Medulla oblongata (tissue), 1 donor: Measurements from ENCODE around the gene GCK.

Source experiments
- DNase-seq: peaks from one replicate; pipeline ENCODE4 v3.0.0-alpha.2; 2015; ENCODE audit errors: extremely low spot score

The GCK gene

DNA sequence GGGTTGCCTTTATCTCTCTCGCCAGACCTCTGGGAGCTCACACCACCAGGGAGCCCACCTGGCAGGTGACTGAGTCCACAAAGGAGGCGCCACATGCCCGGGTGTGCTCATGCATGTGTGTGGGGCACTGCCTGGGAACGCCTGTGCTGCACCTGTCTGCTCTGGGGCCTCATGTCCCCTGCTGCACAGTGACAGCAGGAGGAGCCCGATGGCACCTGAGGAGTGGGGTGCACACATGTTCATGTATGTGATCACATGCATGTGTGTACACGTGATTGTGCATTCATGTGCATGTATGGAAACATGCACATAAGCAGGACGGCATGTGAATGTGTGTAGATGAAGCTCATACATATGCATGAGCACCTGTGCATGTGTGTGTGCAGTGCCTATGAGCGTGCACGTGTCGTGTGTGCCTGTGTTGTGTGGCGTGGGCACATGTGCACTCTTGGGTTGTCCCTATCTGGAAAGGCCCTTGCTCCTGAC is 33.6 kb upstream of the GCK start:
- no peak for DNase-seq

DNA sequence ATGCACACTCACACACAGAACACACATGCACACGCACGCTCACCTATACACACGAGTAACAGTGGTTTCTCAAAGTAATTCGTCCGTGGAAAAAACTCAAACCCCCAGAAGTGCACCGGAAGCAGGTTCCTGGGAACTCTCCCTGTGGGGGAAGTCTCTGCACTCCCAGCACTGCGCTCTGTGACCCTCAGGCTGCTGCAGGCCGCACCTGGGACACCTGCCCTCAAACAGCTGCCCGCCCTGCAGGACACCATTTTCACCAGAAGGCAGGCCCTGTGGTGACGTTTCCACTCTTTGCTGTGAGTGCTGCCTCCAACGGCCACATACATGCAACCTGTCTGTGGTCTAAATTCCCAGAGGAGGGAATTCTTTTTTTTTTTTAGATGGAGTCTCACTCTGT is 32.8 kb upstream of the GCK start:
- DNase-seq: no peak

DNA sequence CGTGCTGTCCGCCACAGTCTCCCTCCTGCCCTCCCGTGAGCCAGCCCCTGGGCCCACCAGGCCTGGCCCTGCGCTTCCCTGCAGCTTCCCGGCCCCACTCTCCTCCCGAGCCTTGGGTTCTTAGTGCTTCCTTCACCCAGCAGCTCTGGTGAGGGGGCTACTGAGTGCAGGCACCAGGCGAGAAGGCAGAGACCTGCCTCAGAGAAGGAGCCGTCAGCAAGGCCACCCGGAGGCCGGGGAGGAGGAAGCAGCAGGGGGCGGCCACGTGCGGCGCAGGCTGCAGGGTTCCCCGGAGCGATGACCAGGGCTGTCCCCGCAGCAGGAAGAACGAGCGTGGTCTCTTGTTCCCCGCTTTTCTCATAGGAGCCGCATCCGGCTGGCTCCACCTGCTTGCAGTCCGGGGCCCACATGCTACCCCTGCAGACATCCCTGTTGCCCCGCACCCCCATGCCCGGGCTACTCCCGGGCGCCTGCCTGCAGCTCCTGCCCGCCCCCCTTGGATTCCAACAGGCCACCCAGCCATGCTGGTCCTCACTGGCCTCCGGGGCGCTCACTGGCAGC is 32.1 kb upstream of the GCK start:
- DNase-seq: no peak

DNA sequence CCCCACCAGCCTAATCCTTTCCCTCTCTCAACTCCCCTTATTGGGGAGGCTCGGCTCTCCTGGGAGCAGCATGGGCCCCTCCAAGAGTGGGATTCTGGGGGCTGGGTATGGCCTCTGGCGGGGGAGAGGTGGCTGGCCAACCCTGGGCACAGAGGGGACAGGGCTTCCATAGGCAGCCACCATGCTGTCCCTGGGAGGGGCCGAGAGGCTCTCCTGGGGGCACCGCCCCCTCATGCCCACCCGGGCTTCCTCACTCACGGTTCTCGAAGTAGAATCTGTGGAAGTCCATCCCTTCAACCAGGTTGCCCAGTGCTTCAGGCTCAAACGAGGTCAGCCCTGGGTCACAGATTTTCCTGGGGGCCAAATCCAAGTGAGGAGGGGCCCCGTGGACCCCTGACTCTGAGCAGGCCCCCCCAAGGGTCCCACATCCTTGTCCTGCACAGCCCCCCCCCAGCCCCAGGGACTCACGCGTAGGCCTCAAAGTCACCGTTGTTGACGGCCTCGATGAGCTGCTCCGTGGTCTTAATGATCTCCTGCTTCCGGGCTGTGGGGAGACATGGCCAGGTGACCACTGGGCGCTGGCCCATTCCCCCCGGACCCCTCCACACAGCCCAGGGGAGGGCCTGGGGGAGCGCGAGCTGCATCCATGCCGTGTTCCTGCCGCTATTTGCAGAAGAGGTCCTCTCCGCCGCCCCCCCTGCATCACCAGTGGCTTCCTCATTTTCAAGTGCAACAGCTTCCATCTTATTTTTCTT is 31.3 kb upstream of the GCK start:
- DNase-seq: no peak

DNA sequence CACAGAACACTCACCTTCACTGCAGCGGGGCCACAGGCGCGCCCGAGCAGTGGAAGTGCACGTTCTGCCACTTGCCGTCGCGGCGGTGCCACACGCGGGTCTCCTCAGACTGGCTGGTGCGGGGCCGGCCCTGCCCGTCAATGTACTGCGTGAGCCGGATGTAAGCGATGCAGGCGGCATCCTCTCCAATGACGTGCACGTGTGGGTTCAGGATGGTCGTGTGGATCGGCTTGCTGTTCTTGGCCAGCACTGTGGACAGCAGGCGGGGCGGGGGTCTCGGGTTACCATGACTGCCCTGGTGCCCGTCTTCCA is 30.8 kb upstream of the GCK start:
- no peak for DNase-seq

DNA sequence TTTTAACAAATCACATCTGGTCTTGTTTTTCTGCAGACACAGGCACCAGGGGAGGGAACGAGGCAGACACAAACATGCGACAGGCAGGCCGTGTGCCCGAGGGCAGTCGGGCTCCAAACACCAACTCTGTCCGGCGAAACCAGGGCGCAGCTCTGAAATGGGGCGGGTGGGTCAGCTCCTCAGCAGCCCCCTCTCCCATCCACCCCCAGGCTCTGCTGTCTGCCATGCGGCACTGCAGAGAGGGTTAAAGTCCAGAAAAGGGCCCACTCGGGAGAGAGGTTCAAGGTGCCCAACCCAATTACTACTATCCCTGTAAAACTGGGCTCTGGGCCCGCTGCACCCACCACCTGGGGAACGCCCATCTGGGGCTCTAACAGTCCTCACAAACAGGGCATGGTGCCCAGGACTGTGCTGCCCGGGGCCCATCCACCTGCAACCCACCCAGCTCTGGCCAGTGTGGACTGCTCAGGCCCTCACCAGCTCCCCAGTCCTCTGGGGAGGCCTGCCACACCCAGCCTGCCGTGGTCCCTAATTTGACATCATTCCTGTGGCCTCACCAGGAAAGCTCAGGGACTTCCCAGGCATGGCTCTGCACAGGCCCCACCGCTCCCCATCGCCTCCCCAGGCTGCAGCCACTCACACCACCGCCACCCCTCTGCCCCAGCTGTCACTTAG is 30.3 kb upstream of the GCK start:
- DNase-seq: no peak

DNA sequence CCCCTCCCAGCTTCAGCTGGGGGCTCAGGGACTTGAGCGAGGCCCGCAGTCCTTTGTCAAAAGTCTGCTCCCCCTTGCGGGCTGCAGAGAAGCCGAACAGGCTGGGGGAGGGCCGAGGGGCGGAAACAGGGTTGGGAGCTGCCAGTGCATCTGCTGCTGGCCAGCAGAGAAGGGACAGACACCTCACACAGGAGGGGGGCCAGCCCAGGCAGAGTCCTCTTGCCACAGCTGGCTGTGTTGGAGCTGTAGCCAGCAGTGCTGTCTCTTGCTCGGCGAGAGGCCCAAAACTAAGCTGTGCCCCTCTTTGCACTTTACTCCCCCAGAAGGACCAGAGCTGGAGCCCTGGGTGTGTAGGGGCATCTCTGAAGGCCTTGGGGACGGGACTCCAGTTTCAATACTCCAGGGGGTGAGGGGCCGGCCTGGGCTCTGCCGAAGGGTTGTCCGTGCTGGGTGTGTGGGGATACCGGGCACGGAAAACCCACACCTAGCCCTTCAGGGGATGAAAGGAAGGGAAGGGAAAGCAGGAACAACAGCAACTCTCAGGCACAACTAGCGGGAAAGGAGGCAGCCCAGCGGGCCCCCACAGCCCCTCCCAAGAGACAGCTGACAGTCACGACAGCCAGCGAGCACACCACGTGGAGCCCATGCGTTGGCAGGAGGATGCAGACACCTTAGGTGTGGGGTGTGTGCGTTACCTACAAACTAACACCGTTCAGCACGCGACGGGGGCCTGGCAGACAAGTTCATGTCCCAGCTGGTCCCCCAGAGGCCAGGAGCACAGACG is 29.4 kb upstream of the GCK start:
- DNase-seq: no peak

DNA sequence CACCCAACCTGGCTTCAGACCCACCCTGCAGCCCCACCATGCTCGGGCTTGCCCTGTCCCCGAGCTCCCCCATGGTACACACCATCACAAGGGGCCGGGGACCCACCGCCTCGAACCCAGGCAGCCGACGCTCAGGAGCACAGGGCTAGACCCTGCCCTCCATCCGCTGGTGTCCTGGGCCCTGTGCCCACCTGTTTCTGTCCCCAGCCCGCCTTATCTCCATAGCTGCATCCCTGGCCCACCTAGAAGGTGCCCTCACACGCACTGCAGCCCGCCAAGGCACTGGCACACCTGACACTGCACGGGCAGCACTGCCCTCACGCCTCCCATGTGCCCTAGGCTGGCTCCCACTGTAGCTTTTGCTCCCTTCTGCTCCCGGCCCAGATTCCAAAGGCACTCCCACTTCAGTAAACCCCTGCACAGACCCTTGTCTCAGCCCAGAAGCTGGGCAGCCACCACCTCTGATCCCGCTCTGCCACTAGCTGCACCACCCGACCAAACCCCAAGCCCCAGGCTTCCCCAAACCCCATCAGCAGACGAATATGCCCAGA is 28.7 kb upstream of the GCK start:
- no peak for DNase-seq

DNA sequence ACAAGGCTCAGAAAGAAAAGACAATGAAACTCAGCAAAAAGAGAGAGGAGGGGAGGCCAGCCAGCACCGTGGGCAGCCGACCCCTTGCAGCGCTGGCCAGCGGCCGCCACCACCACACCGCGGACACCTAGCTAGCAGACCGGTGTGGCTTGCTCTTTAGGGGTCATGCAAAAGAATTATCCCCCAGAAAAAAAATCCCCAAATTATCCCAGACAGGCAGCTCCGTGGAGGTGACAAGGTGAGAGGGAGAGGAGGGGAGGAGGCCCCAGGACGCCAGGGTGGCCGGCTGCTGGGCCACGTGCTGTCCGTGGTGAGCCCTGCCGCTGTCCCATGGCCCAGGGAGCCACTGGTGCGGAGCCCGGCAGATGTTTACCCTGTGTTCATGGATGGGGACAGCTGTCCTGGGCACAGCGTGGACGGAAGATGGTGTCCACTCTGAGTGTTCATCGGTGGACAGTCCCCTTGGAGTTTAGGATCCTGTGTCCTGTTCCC is 28.0 kb upstream of the GCK start:
- no peak for DNase-seq

DNA sequence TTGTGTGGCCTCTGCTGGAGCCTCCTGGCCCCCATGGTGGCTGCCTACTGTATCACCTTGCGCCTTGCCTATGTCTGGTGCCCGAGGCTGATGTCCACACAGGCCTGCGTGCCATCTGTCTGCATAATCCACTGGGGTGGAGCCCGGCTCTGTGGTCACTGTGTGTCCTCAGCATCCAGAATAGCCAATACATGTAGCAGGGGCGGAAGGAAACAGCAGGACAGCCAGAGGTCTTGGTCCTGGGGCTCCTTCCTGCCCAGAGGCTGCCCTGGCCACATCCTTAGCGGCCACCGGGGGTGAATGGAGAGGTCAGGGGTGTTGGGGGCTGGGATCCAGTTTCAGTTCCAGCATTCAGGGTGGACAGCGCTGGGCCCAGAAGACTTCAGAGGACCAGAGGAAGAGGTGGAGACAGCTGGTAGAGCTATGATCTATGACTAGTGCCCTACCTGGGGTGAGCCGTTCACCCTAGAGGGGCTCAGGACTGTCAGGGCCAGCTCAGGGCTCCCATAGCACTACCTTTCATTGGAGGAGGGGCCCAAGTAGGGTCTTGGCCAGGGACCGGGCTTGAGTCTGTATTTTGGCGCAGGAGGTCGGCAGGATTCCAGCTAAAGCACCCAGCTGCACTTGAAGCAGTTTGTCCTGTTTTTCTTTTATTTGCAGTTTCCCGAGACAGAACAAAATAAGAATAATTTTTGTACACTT is 27.4 kb upstream of the GCK start:
- DNase-seq: no peak

DNA sequence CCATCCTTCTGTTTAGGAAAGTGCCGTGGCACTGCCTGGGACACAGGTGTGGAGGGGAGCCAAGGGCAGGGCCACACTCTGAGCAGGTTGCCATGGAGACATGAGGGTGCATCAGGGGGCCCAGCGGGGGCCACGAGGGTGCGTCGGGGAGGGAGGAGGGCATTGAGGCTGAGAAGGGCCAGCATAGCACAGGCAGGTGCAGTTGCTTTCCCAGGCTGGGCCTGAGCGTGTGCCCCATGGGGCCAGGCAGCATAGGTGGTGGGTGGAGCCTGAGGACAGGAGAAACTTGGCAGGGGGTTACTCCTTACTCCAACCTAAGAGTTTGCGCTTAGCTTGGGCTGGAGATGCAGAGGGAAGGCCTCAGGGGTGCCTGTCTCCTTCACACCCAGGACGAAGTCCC is 26.8 kb upstream of the GCK start:
- no peak for DNase-seq

DNA sequence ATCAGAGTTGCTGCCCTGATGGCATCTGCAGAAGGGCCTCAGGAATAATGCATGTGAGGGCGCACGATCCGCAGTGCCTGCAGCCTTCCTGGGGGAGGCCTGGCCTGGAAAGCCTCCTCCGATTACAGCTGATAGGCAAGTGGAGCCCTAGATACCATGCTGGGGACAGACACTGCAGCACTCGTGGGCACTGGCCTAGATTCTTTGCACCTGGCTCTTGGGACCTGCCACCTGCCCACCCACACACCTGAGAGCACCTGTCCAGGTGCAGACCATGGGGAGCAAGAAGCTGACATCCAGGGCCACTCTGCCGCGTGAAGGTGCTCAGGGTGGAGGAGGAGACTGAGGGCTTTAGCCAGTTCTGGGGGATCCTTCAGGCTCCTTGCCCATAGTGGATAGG is 26.3 kb upstream of the GCK start:
- no peak for DNase-seq

DNA sequence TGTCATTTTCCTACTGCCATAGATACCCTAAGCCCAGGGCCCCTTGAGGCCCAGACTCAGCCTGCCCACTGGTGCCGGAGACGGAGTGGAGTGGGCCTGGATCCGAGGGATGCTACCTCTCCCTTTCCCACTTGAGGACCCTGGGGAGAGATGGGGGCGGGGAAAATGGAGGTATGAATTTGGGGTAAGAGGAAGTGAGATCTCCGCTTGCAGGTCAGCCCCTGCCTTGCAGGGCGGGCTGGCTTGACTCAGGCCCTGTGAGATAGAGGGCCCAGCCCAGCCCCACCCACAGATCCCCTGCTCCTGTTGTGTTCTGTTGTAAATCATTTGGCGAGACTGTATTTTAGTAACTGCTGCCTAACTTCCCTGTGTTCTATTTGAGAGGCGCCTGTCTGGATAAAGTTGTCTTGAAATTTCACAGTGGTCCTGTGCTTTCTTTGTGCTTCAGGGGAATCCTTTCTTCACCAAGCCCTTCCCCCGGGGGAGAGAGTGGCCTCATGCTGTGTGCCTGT is 24.7 kb upstream of the GCK start:
- no peak for DNase-seq

DNA sequence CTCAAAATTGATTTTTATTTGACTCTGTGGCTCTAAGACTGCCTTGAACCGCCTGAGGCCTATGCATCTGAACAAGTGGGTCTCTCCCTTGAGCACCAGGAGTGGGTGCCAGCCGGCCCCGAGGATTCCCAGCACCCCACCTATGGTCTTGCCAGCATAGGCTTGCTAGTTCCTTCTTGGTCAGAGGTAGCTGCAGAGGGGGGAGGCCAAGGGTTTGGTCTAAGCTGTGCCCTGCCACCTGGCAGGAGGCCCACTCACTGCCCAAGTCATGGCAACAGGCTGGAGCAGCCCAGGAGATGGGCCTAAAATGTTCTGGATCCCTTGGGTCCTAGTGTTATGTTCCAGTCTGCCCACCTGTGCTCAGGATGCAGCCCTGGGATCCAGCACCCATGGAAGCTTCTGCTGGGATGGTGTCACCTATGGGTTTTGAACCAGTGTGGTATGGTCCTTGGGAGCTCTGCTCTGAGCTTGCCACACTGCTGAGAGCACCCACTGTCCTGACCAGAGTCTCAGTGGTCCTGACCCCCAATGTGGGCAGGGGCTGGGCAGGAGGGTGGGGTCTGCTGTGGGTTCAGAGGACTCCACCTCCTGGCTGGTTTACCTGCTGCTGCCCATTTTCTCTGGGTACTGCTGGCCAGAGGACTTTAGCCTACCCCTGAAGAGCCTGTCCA is 24.1 kb upstream of the GCK start:
- DNase-seq: no peak

DNA sequence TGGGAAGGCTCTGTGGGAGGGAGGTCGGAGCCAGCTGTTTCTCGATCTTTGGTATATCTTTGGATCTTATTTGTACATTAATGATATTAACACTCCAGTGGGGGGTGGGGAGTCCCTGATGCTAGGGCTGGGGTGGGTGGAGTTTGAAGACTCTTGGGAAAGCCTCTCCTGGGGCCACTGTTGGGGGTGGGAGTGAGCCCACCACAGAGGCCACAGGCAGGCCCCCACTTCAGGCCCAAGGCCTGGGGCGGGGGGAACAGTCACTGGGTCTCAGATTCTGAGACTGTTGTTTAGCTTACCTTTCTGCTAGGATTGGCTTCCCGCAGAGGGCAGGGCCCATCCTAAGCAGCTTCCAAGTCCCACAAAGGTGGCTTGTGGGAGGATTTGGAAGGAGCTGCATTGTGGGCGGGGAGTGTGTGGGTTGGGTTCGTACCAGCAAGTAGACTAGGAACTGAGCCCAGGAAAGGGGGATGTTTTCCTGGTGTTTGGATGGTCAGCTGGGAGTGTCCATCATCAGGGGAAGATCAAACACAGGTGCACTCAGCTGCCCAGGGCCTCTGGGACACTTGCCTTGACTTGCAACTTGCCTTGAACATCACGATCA is 23.4 kb upstream of the GCK start:
- no peak for DNase-seq

DNA sequence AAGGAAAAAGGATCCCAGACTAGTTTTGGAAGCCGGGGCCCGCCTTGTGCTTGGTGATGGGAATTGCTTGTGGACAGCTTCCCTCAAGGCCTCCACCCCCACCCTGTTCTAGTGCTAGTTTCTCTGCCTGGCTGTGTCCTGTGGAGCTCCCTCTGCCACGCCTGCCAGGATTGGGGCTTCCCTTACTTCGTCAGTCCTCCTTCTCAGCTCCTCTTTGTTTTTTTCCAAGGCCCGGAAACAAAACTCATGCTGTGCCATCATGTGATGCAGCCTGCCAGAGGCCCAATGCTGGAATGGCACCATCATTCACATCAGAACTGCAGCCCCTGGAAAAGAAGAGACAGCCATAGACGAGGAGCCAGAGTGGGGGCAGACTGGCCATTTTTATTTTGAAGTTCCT is 22.8 kb upstream of the GCK start:
- peak; percentile 93 for DNase-seq

DNA sequence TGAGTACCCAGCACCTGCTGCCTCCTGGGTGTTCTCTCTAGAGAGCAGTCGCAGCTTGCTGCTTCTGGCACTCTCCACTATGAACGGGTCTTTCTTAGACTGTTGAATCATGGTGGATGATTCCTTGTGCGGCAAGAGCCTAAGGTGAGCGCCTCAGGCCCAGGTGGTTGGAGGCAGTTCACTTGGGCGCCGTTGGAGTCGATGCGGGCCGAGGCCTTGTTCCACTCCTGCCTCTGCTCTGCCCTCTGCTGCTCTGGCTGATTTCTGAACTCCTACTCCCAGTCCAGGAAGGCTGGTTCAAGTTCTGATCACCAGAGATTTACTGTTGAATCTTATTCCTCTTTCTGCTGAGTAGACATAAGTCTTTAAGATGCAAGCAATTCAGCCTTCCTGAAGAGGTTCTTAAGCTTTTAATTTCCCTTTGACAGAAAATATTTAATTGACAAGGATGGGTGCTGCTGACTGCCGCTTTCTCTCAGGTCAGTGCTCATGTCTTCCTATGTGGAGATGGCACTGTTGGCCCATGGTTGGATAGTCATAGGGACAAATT is 22.0 kb upstream of the GCK start:
- DNase-seq: no peak

DNA sequence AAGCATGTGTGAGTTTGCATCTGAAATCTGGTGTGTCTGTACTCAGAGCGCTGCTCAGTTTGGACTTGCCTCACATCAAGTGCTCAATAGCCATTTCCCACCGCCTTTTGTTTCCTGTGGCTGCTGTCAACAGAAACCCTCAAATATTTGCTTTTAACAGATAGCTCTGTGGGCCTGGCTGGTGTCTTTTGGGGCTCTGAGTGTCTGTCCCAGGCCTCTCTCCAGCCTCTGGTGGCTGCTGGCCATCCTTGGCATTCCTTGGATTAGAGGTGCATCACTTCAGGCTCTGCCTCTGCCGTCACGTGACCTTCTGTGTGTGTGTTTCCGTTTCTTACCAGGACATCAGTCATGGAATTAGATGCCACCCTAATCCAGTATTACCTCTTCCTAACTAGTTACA is 20.9 kb upstream of the GCK start:
- DNase-seq: peak; percentile 58

DNA sequence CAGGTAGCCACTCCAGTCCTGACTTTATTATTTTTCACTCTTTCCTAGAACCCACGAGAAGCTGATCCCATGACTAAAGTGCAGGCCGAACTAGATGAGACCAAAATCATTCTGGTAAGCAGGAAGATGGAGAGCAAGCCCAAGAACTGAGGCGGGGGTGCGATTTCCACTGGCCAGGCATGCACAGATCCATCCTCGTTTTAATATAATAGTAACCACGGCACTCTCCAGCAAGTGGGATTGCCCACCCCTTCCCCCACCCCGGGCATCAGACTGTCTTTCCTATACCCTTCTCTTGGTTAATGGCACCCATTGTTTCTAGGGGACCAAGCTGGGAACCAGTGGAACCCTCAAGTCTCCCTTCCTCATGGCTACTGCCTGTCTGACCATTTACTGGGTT is 18.8 kb upstream of the GCK start:
- DNase-seq: no peak

DNA sequence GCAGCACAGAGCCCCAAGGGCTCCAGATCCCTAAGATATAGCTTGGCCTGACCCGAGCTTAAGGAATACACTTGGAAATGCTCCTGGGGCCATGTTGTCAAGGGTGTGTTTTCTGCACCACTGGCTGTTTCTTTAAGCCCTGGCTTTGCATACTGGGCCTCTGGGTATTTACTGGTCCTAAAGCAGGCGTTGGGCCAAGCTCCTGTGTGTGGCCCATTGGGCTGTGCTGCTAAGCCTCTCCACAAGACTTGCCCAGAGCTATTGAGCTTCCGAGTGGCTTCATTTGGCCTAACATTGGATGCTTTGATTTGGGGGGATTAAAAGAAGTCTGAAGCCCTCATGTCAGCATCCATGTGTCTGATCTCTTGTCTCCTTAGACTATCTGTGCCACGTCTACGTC is 16.8 kb upstream of the GCK start:
- no peak for DNase-seq
